HG03060 (cell line): ENCODE measurements around the gene TCF19.

ENCODE experiments used
- ATAC-seq: cut with Tn5 transposase; IDR thresholded peaks from one replicate; pipeline ENCODE4 v1.9.1; 2021; ENCODE audit warnings: low read depth, moderate number of reproducible peaks; ENCODE audit not compliant: unreplicated experiment

TCF19 gene

DNA sequence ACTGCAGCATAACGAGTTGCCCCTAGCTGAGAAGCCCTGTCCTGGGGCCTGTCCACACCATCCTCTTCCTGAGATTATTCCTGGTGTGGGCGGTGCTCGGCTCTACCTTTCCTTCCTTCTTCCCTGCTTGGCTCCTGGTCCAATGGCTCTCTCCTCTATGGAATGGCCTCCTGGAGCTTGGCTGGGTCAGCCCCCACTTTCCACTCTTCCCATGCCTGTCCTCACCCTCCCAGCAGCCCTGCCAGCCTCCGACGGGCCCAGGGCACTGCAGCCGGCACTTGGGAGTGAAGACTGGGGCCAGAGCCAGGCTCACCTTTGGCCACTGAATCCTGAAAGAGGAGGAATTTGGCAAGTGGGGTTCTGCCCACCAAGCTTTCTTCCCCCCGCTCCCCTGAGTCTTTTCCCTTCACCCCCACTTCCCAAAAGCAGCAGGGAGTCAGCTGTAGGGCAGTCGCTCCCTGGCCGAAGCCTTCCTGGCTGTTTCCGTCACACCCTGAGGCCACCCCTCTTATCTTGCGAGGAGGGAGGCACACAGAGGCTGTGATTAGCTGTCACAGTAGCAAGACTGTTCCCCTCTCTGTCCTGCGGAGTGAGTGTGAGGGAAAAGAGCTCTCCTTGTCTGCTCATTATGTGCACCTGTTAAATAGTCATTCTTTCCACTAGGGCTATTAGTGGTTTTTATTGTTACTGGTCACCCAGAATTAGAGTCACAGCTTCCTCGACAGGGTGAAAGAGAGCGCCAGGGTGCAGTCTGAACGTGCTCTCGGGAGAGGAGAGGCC is 31.8 kb upstream of the TCF19 start:
- ATAC-seq = no peak

- ATAC-seq = no peak
These were observed 30.2 kb upstream of the TCF19 start for GRCh38 chr6:31128093-31128676.

- ATAC-seq = no peak
These were observed 29.3 kb upstream of the TCF19 start for GRCh38 chr6:31129130-31129529.

GRCh38 chr6:31130751-31131150 is 27.6 kb upstream of the TCF19 start:
- no peak for ATAC-seq

DNA sequence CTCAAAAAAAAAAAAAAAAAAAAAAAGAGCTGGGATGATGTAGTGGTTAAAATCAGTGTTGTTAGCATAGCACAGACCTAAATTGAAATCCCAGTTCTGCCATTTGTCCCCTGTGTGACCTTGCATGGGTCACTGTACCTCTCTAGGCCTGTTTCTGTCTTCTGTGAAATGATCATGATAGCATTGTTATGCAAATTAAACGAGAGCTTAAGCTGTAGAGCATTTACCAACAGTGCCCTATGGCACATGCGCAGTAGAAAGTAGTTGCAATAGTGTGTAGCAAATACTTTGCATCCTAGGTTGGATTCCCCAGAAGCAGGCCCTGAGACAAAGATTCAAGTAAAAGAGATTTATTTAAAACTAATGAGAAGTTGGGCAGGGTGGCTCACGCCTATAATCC is 26.8 kb upstream of the TCF19 start:
- ATAC-seq = no peak

GRCh38 chr6:31132806-31133205 is 25.6 kb upstream of the TCF19 start:
- no peak for ATAC-seq

DNA sequence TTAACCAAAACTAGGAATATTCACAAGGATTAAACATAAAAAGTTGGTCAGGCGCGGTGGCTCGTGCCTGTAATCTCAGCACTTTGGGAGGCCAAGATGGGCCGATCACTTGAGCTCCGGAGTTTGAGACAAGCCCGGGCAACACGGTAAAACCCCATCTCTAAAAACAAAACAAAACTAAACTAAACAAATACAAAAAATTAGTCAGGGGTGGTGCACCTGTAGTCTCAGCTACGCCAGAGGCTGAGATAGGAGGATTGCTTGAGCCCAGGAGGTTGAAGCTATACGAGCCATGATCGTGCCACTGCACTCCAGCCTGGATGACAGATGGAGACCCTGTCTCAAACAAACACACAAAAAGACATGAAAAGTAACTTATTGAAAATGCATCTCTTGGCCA is 22.7 kb upstream of the TCF19 start:
- no peak for ATAC-seq

- no peak for ATAC-seq
These were observed 19.4 kb upstream of the TCF19 start, which contains the start of gene PSORS1C2 for GRCh38 chr6:31138982-31139381. Gene PSORS1C2 (minus strand): TSS chr6:31139066. CDS start chr6:31139026, 40 bp downstream.

- no peak for ATAC-seq
These were observed 18.8 kb upstream of the TCF19 start for GRCh38 chr6:31139599-31139998.

- ATAC-seq = no peak
These were observed 17.7 kb upstream of the TCF19 start for GRCh38 chr6:31140643-31141042.

DNA sequence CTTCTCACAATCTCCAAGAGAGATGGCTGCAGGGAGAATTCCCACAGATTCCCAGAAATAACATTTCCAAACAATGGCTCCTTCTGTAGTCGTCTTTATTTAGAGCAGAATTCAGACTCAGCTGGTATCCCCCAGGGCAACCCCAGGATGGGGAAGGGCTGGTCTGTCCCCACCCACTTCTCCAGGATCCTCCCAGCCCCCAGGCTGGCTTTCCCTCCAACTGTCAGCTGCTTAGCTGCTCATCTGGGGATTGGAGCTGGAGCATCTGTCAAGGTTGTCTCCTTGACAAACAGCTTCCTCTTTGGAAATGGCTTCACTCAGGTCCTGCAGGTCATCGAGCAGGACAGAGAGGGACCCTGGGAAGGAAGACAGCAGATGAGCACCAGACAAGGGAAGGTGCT is 16.0 kb upstream of the TCF19 start:
- ATAC-seq = no peak

DNA sequence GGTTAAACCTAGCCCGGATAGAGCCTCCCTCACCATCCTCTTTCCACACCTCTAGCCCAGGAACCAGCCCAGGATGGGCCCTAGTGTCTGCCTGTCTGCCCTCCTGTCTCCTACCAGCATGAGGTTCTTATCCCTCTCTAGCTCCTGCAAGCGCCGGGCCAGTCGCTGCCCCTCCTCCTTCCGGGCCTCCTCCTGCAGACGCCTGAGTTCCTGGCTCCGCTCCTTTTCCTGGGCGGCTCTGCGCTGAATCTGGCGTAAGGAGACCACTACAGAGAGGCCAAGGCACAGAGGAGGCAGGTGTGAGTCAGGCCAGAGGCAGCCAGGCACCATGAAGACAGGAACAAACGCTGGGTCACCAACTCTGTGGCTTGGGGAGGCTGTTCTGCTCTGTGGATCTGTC is 15.2 kb upstream of the TCF19 start:
- no peak for ATAC-seq

DNA sequence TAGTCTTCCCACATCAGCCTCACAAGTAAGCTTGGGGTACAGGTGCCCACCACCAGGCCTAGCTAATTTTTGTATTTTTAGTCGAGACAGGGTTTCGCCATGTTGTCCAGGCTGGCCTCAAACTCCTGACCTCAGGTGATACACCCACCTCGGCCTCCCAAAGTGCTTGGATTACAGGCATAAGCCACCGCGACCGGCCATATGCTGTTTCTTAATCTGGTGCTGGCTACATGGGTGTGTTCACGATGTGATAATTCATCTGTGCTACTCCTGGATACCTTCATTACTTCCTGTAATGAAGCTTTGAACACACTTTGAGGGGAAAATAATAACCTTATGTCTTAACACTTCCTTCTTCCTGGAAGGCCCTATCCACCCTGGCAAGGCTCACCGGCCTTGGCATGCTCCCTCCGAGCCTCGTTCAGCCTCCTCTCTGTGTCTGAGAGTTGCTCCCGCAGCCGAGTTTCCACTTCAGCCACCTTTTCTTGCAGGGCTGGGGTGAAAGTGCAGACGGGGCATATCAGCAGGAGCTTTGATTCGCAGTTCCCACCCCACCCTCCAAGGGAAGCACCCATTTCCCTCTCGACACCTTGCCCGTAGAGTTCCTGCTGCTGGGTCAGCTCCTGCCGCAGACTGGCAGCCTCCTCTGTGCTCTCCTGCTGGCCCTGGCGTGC is 14.0 kb upstream of the TCF19 start:
- ATAC-seq = no peak

DNA sequence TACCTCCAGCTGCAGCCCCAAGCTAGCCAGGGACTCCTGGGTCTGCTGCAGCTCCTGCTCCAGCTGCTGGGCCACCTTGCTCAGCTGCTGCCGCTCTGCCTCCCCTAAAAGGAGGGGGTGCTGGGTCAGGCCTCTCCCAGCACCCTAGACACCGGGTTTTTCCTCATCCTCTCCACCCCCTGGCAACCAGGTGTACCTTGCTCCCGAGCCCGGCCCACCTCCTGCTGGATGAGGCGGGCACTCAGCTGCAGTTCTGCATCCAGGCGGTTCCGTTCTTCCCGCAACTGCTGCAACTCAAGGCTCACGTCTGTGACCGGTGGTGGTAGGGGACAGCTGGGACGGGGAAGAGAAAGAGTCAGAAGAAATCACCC is 13.4 kb upstream of the TCF19 start:
- no peak for ATAC-seq

GRCh38 chr6:31145386-31145785 is 13.0 kb upstream of the TCF19 start:
- ATAC-seq = no peak

DNA sequence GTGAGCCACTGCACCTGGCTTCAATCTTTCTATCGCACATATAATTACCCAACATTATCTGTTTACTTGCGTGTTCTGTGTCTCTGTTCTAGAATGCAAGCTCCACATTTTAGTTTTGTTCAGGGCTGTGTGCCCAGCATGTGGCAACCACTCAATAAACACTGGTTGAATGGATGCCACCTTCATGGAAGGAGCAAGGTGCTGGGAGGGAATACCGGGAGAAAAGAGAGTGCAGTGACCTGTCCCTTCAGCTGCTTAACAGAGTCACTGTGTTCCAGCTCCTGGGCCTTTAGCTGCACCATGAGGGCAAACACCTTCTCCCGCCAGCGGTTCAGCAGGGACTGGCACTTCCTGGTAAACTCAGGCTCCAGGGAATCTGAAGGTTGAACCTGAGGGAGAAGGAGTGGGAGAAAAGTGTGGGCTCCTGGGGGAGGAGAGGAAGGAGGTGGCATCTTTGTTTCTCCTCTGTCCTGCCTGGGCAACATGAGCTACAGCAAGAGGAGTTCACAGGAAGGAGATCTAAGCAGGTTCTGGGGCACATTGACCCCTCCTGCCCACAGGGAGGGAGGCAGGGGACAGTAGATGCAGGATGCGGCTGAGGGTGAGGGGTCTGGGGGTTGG is 8.5 kb upstream of the TCF19 start:
- ATAC-seq = no peak

GRCh38 chr6:31152781-31153180 is 5.6 kb upstream of the TCF19 start:
- ATAC-seq = no peak

DNA sequence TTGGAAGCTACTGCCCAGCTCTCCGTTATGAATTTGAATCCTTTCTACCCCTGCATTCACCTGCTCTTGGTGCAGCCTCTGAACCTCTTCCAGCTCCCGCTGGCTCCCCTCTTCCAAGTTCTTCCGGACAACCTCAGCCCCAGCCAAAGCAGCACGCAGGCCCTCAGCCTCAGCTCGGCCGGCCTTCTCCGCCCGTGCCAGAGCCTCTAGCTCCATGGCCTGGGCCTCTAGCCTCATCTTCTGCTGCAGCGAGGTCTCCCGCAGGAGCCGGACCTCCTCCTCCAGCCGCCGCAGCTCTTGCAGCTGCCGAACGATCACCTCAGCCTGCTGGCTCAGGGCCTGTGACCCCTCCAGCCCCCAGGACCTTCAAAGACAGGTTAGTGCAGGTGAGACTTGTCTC is 4.0 kb upstream of the TCF19 start:
- ATAC-seq = no peak

DNA sequence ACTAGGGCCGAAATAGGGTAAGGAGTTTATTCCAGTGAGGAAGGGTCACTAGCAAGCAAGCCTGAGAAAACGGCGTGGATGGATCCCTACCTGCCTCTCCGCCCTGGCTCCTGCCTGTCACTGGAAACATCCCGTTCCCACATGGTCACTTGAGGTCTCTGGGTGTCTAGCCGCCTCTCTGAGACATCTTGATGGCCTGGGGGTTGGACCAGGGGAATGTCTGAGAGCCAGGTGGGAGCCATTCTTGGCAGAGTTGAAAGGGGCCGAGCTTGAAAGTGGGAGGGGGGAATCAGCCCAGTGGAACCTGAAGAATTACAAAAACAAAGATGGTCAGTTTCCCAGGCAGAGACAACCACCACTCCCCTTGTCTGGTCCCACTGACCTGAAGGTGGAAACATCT is 1.7 kb upstream of the TCF19 start:
- ATAC-seq = no peak

GRCh38 chr6:31157513-31158139 is 763 bp upstream of the TCF19 start, which contains the start of gene CCHCR1:
Gene CCHCR1 (minus strand): TSS chr6:31157802. CDS start chr6:31157600, 202 bp downstream.
- ATAC-seq = no peak
